CD4-positive, alpha-beta T cell treated with Interleukin-17A for 1 hour (primary cell): ENCODE data around the gene KCNH3.
A peak's percentile ranks its signal among the peaks of the same experiment; 100 is the strongest.
"Not testable (repeated sequence)": the region's sequence is repeated elsewhere in the genome, so short reads cannot be mapped to it uniquely, and the experiment has no call there.

ENCODE experiments used
- DNase-seq: peaks from one replicate; pipeline ENCODE4 v3.0.0-alpha.2; 2020

The KCNH3 gene

DNA sequence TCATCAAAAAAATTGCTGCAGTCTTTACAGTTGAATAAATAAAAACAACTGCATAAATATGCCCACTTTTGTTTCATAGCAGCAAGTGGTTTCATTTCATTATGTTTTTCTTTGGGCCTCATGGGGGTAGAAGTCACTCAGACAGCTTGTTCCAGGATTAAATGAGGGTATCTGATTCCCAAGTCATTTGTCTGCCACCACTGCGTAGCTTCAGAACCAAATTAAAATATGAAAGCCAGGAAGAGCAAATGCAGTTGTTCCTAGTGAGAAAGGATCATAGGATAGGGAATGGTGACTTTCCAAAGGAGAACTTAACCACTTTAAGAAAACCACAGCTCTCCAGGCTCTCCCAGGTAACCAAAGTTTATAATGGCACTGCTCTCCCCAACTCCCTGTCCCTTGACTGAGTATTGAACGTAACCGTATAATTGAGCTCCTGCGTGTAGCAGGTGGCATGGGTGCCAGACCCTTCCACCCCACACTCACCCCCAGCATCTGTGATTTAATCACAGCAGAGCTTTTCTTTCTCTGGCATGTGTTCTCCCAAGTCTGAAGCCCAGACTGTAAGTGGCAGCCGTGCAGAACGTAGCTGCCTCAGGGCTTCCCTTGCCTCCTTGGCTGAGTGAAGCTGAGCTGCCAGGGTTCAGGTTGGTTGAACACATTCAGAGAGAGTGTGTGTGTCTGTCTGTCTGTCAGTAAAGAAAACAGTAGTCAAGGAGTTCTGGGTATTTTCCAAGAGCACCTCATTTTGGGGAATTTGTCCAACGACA lies 11.3 kb upstream of the KCNH3 start:
- no peak for DNase-seq

DNA sequence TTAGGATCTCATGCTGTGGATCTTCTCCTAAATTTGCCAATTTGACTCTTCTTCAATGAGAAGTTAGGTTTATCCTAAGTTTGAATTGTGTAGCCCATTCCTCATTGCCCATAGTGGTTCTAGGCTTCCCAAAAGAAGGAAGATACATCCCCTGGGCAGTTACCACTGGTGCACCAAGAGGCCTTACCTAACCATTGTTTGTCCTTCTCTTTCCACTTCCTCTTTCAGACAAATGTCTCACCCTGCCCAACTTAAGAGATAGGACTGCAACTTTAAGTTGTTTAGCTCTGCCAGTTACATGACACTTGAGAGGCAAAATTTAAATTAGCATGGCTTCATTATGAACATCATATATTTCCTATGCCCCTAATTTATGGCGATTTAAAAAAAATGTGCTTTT lies 9.4 kb upstream of the KCNH3 start:
- DNase-seq = no peak

- DNase-seq = no peak
Observed at GRCh38 chr12:49531745-49532144, 7.1 kb upstream of the KCNH3 start.

- no peak for DNase-seq
Observed at GRCh38 chr12:49533331-49533730, 5.5 kb upstream of the KCNH3 start.

- DNase-seq = not testable (repeated sequence)
Observed at GRCh38 chr12:49534122-49534521, 4.7 kb upstream of the KCNH3 start.

GRCh38 chr12:49534731-49535278 lies 4.0 kb upstream of the KCNH3 start:
- no peak for DNase-seq

DNA sequence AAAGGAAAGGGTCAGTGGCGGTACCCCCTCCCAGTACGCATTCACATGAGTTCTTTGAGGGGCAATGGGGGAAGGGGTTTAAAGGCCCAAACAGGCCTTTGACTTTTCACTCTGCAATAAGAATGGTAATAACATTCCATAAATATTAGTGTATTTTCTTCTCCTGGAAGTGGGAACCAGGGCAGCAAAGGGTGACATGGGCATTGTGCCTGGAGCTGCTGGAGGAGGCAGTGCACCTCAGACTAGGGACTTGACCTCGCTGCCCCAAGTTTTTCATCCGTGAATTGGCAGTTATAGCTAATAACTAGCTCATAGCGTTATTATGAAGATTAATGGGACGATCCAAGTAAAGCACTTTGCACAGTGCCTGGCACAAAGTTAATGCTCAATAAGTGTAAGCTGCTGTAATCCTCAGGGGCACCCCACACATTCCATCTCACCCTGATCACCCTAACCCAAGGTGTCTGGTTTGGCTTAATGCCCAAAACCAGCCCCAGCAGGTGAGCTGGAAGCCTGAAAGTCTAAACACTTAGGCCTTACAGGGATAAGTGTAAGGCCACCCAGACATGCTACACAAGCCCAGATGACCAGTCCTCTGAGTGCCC lies 2.8 kb upstream of the KCNH3 start:
- DNase-seq = no peak

DNA sequence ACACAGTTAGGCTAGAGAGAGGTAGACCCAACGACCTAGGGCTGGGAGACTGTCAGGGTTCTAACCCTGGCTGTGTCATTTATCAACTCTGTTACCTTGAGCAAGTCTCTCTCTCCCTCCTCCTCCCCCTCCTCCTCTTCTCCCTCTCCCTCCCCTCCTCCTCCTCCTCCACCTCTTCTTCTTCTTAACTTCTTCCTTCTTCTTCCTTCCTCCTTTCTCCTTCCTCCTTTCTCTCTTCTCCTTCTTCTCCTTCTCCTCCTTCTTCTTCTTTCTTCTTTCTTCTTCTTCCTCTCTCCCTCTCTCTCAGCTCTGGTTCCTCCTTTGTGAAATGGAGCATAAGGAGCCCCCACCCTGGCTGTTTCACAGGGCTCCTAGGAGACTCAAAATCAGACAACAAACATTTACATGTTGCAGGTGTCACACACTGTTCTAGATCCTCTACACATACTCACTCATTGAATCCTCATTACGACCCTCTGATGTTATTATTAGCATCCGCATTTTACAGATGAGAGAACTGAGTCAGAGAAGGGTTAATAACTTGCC lies 2.2 kb upstream of the KCNH3 start:
- no peak for DNase-seq

DNA sequence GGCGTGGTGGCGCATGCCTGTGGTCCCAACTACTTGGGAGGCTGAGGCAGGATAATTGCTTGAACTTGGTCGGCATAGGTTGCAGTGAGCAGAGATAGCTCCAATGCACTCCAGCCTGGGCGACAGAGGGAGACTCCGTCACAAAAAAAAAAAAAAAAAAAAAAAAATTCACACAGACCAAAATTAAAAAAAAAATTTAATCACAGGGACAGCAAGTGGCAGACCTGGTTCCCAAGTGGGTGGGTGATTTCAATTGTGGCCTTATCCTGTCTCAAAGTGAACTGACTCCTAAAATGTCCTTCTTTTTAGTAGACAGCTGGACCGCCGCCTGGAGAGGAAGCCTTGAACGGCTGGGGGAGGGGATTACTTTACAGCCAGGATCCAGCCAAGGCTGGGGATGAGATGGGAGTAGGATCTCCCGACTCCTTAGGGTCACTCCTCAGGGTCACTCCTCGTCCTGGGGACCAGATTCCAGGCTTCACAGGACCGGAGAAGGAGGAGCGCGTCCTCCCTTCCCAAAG lies 1.5 kb upstream of the KCNH3 start:
- no peak for DNase-seq

GRCh38 chr12:49537752-49538509 lies 899 bp upstream of the KCNH3 start:
- peak; percentile 37 for DNase-seq

- no peak for DNase-seq
Observed at GRCh38 chr12:49539406-49540228, 787 bp downstream of the KCNH3 start.

DNA sequence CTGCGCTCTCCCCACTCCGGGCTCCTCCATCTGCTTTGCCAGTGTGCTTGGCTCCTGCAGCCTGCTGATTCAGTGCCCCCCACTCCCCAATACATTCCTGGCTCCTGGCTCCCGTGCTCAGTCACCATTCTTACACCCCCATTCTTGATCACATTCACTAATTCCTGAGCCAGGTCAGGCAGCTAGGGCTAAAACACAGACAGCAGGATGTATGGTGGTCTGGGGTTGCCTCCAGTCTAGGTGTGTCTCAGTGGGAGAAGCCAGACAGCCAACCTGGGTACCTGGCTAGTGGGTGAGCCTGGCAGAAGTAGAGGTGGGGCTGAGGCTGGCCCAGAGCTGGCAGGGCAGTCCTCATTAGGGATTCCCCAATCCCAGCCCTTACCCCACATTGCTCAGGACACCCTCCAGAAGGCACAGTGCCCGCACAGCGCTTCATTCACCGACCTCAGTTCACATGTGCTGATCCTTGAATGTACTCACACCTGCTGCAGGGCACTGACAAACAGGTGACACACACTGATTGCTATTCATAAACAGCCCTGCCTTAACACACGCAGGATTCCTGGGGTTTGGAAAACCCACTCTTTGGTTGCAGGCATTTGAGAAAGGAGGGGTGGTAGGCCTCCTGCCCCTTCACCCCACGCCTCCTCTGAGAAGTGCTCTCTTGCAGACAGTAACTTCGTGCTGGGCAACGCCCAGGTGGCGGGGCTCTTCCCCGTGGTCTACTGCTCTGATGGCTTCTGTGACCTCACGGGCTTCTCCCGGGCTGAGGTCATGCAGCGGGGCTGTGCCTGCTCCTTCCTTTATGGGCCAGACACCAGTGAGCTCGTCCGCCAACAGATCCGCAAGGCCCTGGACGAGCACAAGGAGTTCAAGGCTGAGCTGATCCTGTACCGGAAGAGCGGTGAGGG lies 1.7 kb downstream of the KCNH3 start:
- DNase-seq = no peak

DNA sequence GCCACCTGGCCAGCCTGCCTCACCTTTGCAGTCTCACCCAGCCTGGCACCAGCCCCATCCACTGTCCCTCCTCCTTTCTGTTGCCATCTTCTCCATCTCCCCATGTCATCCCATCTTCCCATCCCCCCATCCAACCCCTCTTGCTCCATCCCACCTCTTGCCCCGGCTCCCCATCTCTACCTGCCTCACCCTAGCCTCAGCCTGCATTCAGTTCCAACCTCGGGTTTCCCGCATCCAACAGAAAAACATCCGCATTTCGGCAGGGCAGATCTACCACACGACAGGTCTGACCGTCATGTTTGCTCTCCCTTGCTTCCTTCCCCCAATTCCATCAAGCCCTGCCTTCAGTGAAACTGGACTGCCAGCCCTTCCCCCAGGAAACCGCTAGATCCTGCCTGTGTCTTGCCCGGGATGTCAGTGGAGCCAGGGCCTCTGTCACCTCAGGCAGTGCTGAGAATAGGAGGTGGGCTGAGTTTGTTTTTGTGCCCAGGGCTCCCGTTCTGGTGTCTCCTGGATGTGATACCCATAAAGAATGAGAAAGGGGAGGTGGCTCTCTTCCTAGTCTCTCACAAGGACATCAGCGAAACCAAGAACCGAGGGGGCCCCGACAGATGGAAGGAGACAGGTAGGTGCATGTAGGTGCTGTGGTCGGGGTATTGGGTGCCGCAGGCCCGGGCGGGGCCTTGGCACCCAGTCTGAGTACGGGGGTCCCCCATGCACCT lies 2.5 kb downstream of the KCNH3 start:
- no peak for DNase-seq

DNA sequence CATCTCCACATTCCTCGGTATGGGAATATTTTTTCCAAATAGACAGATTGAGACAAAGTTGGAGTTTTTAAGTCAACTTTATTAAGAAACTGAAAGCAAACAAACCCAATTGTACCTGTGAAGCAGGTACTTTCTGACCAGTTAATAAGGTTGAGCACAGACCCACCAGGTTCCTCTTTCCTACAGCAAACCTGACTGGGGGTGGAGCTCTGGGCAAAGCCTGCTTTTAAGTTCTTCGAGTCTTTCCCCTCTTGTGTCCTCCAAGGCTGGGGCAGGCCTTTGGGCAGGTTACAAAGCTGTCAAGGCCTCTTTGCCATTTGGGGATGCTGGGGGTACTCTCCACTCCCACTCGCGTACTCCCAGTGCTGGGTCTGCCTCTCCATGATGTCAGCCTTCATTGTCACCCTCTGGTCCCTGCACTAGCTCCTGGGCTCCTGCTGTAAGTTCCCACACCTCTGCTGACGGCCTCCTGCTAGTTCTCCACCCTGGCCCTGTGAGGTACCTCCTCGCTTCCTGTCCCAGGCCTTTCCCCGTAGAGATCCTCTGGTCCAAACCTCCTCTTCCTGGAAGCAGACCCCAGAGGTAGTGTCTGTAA lies 3.2 kb downstream of the KCNH3 start:
- DNase-seq = no peak

GRCh38 chr12:49542592-49543160 lies 3.8 kb downstream of the KCNH3 start:
- no peak for DNase-seq

DNA sequence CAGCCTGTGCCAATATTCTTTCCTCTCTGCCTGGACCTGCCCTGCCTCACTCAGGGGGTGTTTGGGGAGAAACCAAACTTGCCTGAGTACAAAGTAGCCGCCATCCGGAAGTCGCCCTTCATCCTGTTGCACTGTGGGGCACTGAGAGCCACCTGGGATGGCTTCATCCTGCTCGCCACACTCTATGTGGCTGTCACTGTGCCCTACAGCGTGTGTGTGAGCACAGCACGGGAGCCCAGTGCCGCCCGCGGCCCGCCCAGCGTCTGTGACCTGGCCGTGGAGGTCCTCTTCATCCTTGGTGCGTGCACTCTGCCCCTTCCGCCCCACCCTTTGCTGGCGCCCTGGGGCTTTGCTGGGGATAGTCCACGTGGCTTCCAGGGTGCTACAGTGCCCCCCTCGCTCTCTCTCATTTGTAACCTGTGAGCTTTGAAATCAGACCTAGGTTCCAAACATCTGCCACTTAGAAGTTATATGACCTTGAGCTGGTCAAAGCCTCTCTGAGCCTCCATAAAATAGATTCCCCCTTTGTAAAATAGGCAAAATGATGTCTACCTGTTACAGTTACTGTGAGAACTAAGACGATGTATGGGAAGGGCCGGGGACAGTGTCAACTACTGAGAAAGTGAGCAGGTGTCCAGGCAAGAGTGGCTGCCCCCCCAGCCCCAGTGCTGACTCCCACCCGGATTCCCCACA lies 4.5 kb downstream of the KCNH3 start:
- DNase-seq = no peak

DNA sequence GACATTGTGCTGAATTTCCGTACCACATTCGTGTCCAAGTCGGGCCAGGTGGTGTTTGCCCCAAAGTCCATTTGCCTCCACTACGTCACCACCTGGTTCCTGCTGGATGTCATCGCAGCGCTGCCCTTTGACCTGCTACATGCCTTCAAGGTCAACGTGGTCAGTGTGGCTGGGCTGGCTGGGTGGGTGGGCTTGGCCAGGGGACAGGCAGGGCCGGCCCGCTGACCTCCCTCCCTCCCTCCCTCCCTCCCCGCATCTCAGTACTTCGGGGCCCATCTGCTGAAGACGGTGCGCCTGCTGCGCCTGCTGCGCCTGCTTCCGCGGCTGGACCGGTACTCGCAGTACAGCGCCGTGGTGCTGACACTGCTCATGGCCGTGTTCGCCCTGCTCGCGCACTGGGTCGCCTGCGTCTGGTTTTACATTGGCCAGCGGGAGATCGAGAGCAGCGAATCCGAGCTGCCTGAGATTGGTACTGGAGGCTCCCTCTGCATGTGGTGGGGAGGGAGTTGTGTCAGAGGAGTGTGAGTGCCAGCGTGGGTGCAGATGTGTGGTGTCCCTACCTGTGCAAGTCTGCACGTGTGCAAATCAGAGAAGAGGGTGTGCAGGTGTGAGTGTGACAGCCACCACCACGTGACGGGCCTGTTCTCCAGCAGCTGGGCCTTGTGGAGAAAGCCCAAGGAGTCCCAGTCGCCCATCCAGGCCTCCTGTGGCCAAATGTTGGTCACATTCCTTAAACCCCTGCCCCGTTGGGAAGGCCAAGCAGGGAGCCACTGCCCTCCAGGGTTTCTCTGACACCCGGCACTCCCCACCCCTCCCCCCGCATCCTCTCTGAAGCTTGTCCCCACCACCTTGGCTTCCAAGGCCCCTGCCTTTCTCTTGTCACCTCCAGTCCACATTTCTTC lies 5.3 kb downstream of the KCNH3 start:
- no peak for DNase-seq

DNA sequence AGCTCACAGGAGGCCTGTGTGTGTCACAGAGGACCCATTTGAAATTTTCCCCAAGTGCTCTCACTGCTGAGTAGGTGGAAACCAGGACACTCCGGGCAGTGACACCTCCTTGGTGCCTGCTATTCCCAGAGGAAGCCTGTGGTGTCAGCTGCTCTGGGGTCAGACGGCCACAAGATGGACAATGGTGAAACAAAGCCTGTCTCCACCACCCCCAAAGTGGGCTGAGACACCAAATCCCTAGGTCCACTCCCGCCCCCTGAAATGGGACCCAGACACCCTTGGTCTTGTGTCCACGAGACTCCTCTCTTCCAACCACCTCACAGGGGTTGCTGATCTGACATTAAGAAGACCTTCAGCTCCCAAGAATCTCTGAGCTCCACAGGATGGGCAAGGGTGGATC lies 7.0 kb downstream of the KCNH3 start:
- no peak for DNase-seq
